ENCODE measurements around the gene HRAS.

Gene HRAS

DNA sequence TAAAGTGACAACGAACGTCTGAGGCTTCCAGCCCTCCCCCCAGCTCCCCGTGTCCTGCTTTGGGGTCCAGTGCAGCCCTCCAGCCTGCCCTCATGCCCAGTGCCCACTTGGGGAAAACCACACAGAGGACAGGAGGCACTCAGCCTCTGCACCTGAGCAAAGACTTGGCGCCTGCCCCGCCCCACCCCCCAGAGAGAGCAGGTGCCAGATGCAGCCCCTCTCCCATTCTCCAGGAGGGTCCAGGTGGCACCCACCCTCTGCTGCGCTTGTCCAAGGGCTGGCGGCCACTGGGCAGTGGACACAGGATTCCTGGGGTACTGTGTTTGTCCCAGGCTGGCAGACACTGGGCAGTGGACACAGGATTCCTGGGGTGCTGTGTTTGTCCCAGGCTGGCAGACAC is 44.0 kb downstream of the HRAS start:
- Histone ChIP-seq H3K27me3 (replicated peaks; ENCODE audit: control insufficient read depth, insufficient read depth, low read length) (no peaks in the 10 kb centered on the region), H3K9ac (ENCODE audit: low read length) (no peak overlapping the region), H3K4me1 (ENCODE audit: control insufficient read depth, insufficient read depth, low read length) (no peaks in the 10 kb centered on the region), H3K9me3 (ENCODE audit: control insufficient read depth, low read length) (no peaks in the 10 kb centered on the region), H3K36me3 (ENCODE audit: control insufficient read depth, insufficient read depth, low read length, severe bottlenecking) (peaks cover 28% of the 10 kb centered on the region), H3K4me3 (ENCODE audit: low read length) (no peak overlapping the region)
- no peak for DNase-seq (ENCODE audit: low read depth)

DNA sequence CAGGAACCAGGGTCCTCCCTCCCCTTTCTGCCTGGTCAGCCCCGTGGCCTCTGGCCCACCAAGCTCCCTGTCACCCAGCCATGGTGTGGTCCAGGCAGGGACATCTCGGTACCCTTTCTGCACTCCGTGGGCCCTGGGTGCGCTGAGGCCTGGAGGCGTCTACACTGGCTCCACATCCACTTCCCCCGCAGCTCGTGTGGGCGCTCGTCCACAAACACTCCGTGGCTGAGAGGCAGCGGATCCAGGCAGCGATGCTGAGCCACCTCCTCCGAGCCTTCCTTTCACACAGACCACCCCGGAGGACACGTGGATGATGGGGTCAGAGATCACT is 44.5 kb downstream of the HRAS start:
- peaks cover 26% of the 10 kb centered on the region for H3K36me3 ChIP-seq (ENCODE audit: control insufficient read depth, insufficient read depth, low read length, severe bottlenecking)
- H3K4me1 ChIP-seq (ENCODE audit: control insufficient read depth, insufficient read depth, low read length): no peaks in the 10 kb centered on the region
- H3K9ac ChIP-seq (ENCODE audit: low read length): no peak overlapping the region
- no peaks in the 10 kb centered on the region for H3K9me3 ChIP-seq (ENCODE audit: control insufficient read depth, low read length)
- H3K27me3 ChIP-seq (replicated peaks; ENCODE audit: control insufficient read depth, insufficient read depth, low read length): no peaks in the 10 kb centered on the region
- DNase-seq (ENCODE audit: low read depth): no peak
- no peak overlapping the region for H3K4me3 ChIP-seq (ENCODE audit: low read length)

DNA sequence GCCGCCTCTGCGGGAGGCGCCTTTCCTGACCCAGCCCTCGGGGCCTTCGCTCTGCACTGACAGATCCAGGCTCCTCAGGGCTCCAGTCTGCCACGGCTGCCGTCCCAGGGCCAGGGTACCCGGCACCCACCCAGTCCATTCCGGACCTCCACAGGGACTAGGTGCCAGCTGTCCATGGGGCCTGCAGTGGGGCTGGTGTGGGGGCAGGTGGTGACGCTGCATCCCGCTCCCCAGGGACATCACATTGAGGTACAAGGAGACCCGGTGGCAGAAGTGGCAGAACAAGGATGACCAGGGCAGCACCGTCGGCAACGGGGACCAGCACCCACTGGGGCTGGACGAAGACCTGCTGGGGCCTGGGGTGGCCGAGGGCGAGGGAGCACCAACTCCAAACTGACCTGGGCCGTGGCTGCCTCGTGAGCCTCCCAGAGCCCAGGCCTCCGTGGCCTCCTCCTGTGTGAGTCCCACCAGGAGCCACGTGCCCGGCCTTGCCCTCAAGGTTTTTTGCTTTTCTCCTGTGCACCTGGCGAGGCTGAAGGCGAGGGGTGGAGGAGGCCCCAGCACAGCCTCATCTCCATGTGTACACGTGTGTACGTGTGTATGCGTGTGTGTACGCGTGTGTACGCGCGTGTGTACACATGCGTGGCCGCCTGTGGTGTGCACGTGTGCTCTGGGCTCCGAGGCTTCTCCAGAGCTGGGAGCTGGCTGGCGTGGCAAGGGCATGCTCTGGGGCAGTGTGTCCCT is 45.0 kb downstream of the HRAS start:
- Histone ChIP-seq H3K4me3 (ENCODE audit: low read length) (no peak overlapping the region), H3K36me3 (ENCODE audit: control insufficient read depth, insufficient read depth, low read length, severe bottlenecking) (peaks cover 21% of the 10 kb centered on the region), H3K9ac (ENCODE audit: low read length) (no peak overlapping the region), H3K4me1 (ENCODE audit: control insufficient read depth, insufficient read depth, low read length) (no peaks in the 10 kb centered on the region), H3K27me3 (replicated peaks; ENCODE audit: control insufficient read depth, insufficient read depth, low read length) (no peaks in the 10 kb centered on the region), H3K9me3 (ENCODE audit: control insufficient read depth, low read length) (no peaks in the 10 kb centered on the region)
- DNase-seq (ENCODE audit: low read depth): no peak

DNA sequence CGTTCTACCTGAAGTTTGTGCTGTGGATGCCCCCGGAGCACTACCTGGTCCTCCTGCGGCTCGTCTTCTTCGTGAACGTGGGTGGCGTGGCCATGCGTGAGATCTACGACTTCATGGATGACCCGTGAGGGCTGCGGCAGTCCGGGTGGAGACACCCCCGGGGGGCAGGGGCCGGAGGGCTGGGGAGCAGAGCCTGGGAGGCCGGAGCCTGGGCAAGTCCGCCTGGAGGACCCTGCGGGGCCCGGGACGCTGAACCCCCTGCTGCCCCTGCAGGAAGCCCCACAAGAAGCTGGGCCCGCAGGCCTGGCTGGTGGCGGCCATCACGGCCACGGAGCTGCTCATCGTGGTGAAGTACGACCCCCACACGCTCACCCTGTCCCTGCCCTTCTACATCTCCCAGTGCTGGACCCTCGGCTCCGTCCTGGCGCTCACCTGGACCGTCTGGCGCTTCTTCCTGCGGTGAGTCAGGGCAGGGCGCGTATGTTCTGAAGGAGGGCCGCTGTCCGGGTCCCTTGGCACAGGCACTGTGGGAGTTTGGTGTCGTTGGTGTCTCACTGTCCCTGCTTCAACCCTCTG is 45.7 kb downstream of the HRAS start:
- Histone ChIP-seq H3K4me1 (ENCODE audit: control insufficient read depth, insufficient read depth, low read length) (no peaks in the 10 kb centered on the region), H3K9me3 (ENCODE audit: control insufficient read depth, low read length) (no peaks in the 10 kb centered on the region), H3K36me3 (ENCODE audit: control insufficient read depth, insufficient read depth, low read length, severe bottlenecking) (peaks cover 16% of the 10 kb centered on the region), H3K27me3 (replicated peaks; ENCODE audit: control insufficient read depth, insufficient read depth, low read length) (no peaks in the 10 kb centered on the region), H3K9ac (ENCODE audit: low read length) (no peak overlapping the region), H3K4me3 (ENCODE audit: low read length) (no peak overlapping the region)
- no peak for DNase-seq (ENCODE audit: low read depth)

DNA sequence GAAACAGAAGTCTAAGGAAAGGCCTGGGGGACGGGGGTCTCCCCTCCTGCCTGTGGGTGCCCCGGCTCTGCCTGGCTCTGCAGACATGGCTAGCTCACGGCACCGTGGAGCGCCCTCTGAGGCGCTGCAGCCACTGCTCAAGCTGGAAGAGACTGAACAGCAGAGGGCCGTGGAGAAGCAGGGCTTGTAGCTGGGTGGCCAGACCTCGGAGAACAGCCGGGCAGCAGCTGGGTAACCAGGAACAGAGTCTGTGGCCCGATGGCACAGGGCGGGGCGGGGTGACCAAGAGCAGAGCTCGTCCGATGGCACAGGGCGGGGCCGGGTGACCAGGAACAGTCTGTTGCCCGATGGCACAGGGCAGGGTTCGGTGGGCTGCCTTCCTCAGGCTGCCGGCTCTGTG is 46.4 kb downstream of the HRAS start:
- peaks cover 10% of the 10 kb centered on the region for H3K36me3 ChIP-seq (ENCODE audit: control insufficient read depth, insufficient read depth, low read length, severe bottlenecking)
- H3K4me3 ChIP-seq (ENCODE audit: low read length): no peak overlapping the region
- no peaks in the 10 kb centered on the region for H3K4me1 ChIP-seq (ENCODE audit: control insufficient read depth, insufficient read depth, low read length)
- DNase-seq (ENCODE audit: low read depth): no peak
- no peak overlapping the region for H3K9ac ChIP-seq (ENCODE audit: low read length)
- no peaks in the 10 kb centered on the region for H3K9me3 ChIP-seq (ENCODE audit: control insufficient read depth, low read length)
- H3K27me3 ChIP-seq (replicated peaks; ENCODE audit: control insufficient read depth, insufficient read depth, low read length): no peaks in the 10 kb centered on the region

DNA sequence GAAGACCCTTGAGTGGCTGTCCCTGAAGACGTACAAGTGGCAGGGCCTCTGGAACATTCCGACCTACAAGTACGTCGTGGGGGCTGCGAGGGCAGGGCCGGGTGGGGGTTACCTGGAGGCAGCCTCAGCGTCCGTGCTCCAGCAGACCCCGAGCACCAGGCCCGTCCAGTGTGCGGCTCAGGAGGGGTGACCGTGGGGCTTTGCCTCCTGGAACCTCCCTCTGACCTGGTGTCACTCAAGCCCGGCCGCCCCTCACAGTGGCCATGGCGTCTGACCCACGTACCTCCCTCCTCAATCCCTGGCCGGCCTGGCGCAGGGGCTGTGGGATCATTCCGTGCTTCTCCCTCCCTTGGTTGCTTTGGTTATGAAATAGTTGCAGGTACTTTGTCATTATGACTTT is 46.8 kb downstream of the HRAS start:
- no peak overlapping the region for H3K9ac ChIP-seq (ENCODE audit: low read length)
- no peak overlapping the region for H3K4me3 ChIP-seq (ENCODE audit: low read length)
- H3K4me1 ChIP-seq (ENCODE audit: control insufficient read depth, insufficient read depth, low read length): no peaks in the 10 kb centered on the region
- H3K36me3 ChIP-seq (ENCODE audit: control insufficient read depth, insufficient read depth, low read length, severe bottlenecking): peaks cover 7% of the 10 kb centered on the region
- no peaks in the 10 kb centered on the region for H3K27me3 ChIP-seq (replicated peaks; ENCODE audit: control insufficient read depth, insufficient read depth, low read length)
- no peaks in the 10 kb centered on the region for H3K9me3 ChIP-seq (ENCODE audit: control insufficient read depth, low read length)
- no peak for DNase-seq (ENCODE audit: low read depth)

DNA sequence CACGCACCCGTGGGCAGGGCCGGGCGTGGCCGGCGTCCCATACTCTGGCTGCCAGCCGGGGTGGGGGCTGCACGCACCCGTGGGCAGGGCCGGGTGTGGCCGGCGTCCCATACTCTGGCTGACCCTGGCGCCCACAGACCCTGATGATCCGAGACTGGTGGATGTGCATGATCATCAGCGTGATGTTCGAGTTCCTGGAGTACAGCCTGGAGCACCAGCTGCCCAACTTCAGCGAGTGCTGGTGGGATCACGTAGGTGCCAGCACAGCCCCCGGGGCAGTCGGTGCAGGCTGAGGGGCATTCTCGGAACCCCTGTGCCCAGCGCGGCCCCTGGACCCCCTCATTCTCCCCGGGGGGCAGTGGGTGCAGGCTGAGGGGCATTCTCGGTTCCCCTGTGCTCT is 47.3 kb downstream of the HRAS start:
- peaks cover 5% of the 10 kb centered on the region for H3K36me3 ChIP-seq (ENCODE audit: control insufficient read depth, insufficient read depth, low read length, severe bottlenecking)
- H3K9ac ChIP-seq (ENCODE audit: low read length): no peak overlapping the region
- DNase-seq (ENCODE audit: low read depth): no peak
- H3K9me3 ChIP-seq (ENCODE audit: control insufficient read depth, low read length): no peaks in the 10 kb centered on the region
- H3K4me3 ChIP-seq (ENCODE audit: low read length): no peak overlapping the region
- no peaks in the 10 kb centered on the region for H3K27me3 ChIP-seq (replicated peaks; ENCODE audit: control insufficient read depth, insufficient read depth, low read length)
- no peaks in the 10 kb centered on the region for H3K4me1 ChIP-seq (ENCODE audit: control insufficient read depth, insufficient read depth, low read length)

DNA sequence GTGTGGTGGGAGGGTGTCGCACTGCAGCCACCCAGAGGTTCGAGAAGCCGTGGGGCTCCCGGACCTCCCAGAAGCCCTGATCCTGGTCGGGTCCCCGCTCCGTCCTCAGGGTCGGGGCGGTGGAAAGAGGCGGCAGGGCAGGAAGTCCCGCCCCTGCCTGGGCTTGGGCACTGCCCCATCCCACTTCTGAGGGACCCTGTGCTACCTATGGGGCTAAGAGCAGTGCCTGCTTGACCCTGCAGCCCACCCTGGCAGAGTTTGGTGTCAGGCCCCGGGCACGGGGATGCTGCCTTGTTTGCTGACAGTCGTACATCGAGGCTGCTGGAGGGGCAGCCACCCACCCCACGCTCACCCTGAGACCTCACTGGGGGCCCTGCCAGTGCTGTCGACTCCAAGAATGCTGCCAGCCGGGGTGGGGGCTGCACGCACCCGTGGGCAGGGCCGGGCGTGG is 47.8 kb downstream of the HRAS start:
- Histone ChIP-seq H3K27me3 (replicated peaks; ENCODE audit: control insufficient read depth, insufficient read depth, low read length) (no peaks in the 10 kb centered on the region), H3K9ac (ENCODE audit: low read length) (no peak overlapping the region), H3K4me3 (ENCODE audit: low read length) (no peak overlapping the region), H3K4me1 (ENCODE audit: control insufficient read depth, insufficient read depth, low read length) (no peaks in the 10 kb centered on the region), H3K9me3 (ENCODE audit: control insufficient read depth, low read length) (no peaks in the 10 kb centered on the region), H3K36me3 (ENCODE audit: control insufficient read depth, insufficient read depth, low read length, severe bottlenecking) (peaks cover 5% of the 10 kb centered on the region)
- no peak for DNase-seq (ENCODE audit: low read depth)

DNA sequence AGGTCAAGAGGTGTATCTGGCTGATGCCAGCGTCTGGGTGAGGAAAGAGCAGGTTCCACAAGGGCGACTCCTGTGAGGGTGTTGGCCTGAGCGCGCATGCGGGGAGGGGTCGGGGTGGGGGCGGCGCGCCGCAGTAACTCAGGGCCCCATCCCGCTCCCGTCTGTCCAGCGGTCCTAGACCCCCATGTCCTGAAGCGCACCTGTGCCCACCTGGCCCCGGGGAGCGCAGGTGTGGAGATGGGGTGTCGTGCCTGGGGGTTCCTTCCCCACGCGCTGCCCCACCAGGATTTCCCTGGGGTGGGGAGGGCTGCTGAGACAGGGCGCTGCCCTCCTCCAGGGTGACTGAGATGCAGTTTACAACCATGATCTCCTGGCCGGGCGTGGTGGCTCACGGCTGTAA is 49.2 kb downstream of the HRAS start:
- H3K27me3 ChIP-seq (replicated peaks; ENCODE audit: control insufficient read depth, insufficient read depth, low read length): no peaks in the 10 kb centered on the region

DNA sequence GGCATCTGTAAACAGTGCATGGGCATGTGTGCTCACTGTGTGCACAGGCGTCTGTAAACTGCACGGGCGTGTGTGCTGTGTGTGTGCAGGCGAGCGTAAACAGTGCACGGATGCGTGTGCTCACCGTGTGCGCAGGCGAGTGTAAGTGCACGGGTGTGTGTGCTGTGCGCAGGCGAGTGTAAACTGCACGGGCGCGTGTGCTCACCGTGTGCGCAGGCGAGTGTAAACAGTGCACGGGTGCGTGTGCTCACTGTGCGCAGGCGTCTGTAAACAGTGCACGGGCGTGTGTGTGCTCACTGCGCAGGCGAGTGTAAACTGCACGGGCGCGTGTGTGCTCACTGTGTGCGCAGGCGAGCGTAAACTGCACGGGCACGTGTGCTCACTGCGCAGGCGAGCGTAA is 50.8 kb downstream of the HRAS start:
- Histone ChIP-seq H3K27me3 (replicated peaks; ENCODE audit: control insufficient read depth, insufficient read depth, low read length) (no peaks in the 10 kb centered on the region), H3K4me3 (ENCODE audit: low read length) (no peak overlapping the region), H3K9me3 (ENCODE audit: control insufficient read depth, low read length) (no peaks in the 10 kb centered on the region), H3K4me1 (ENCODE audit: control insufficient read depth, insufficient read depth, low read length) (no peaks in the 10 kb centered on the region), H3K9ac (ENCODE audit: low read length) (no peak overlapping the region), H3K36me3 (ENCODE audit: control insufficient read depth, insufficient read depth, low read length, severe bottlenecking) (peaks cover under 1% of the 10 kb centered on the region)
- no peak for DNase-seq (ENCODE audit: low read depth)

More for the DNA sequence above, 49.2 kb downstream of the HRAS start:
- no peak for DNase-seq (ENCODE audit: low read depth)
- Histone ChIP-seq H3K4me1 (ENCODE audit: control insufficient read depth, insufficient read depth, low read length) (no peaks in the 10 kb centered on the region), H3K9me3 (ENCODE audit: control insufficient read depth, low read length) (no peaks in the 10 kb centered on the region), H3K9ac (ENCODE audit: low read length) (no peak overlapping the region), H3K36me3 (ENCODE audit: control insufficient read depth, insufficient read depth, low read length, severe bottlenecking) (peaks cover 5% of the 10 kb centered on the region), H3K4me3 (ENCODE audit: low read length) (no peak overlapping the region)
